ENCODE results near the gene ACER3. TPM values are rescaled to one million over a fixed set of nuclear protein-coding genes. Genes with fewer than 3 reads are reported as not detected.

Gene ACER3
- total RNA-seq, 4 donors from 2014 or later, result 9.3 to 25.7 (median 14.2) TPM

- ATAC-seq, result no peak
- peaks cover 0 to 78% (median 38%) of the 10 kb centered on the region in 3 donors for H3K4me1 ChIP-seq
- no peak for TF ChIP-seq POLR2AphosphoS5 (IDR thresholded peaks at IDR 0.05)
- TF ChIP-seq CTCF (IDR thresholded peaks at IDR 0.05), result no peak
- TF ChIP-seq POLR2A (IDR thresholded peaks at IDR 0.05), result no peak
- no peak for TF ChIP-seq EP300 (IDR thresholded peaks at IDR 0.05)
Measured at GRCh38 chr11:77071671-77072605, 211.2 kb downstream of the ACER3 start.

GRCh38 chr11:77072851-77073327, 212.2 kb downstream of the ACER3 start:
- Histone ChIP-seq H3K27me3 (no peaks in the 10 kb centered on the region), H3K4me1 (peaks cover 0 to 69% (median 38%) of the 10 kb centered on the region in 3 donors)
- ATAC-seq, result no peak

More at GRCh38 chr11:77071671-77072605, 211.2 kb downstream of the ACER3 start:
- H3K4me3 ChIP-seq, result no peak overlapping the region
- no peaks in the 10 kb centered on the region for H3K9me3 ChIP-seq
- no peaks in the 10 kb centered on the region for H3K36me3 ChIP-seq
- H3K27ac ChIP-seq, result peak overlapping the region in 3 of 4 donors; percentile 74 to 81 (median 76)
- 64 to 73% methylated on average over 2 to 6 of the region's 15 CpGs for WGBS, 2 donors (ENCODE audit: low coverage in 1 of 2)
- H3K27me3 ChIP-seq, result no peaks in the 10 kb centered on the region

GRCh38 chr11:77073328-77074001, 212.7 kb downstream of the ACER3 start:
- WGBS, 2 donors (ENCODE audit: low coverage in 1 of 2), result 9 to 20% methylated on average over 2 to 4 of the region's 11 CpGs
- Histone ChIP-seq H3K27me3 (no peaks in the 10 kb centered on the region), H3K4me3 (no peak overlapping the region), H3K4me1 (peaks cover 0 to 64% (median 37%) of the 10 kb centered on the region in 3 donors), H3K36me3 (no peaks in the 10 kb centered on the region), H3K27ac (peak overlapping the region; percentile 73 to 81 (median 75)), H3K9me3 (no peaks in the 10 kb centered on the region)
- TF ChIP-seq POLR2A (IDR thresholded peaks at IDR 0.05) (no peak), POLR2AphosphoS5 (IDR thresholded peaks at IDR 0.05) (peak; percentile 85), CTCF (IDR thresholded peaks at IDR 0.05) (peak in 3 of 4 experiments; percentile 43 to 57 (median 56)), EP300 (IDR thresholded peaks at IDR 0.05) (no peak)
- peak; percentile 98 for ATAC-seq

More at GRCh38 chr11:77072851-77073327, 212.2 kb downstream of the ACER3 start:
- Histone ChIP-seq H3K4me3 (no peak overlapping the region), H3K27ac (peak overlapping the region in 3 of 4 donors; percentile 74 to 81 (median 76)), H3K9me3 (no peaks in the 10 kb centered on the region), H3K36me3 (no peaks in the 10 kb centered on the region)
- WGBS, 2 donors (ENCODE audit: low coverage in 1 of 2), result 25% methylated on average over 2 of the region's 8 CpGs; no CpG with 5 or more reads in 1 of the 2 donors
- no peak for TF ChIP-seq EP300 (IDR thresholded peaks at IDR 0.05)
- TF ChIP-seq POLR2AphosphoS5 (IDR thresholded peaks at IDR 0.05), result no peak
- TF ChIP-seq POLR2A (IDR thresholded peaks at IDR 0.05), result no peak
- TF ChIP-seq CTCF (IDR thresholded peaks at IDR 0.05), result no peak

GRCh38 chr11:77074205-77074604, 213.5 kb downstream of the ACER3 start:
- no peak overlapping the region for H3K4me3 ChIP-seq
- peak overlapping the region; percentile 73 to 81 (median 75) for H3K27ac ChIP-seq
- no peak for ATAC-seq
- H3K4me1 ChIP-seq, result peaks cover 0 to 56% (median 35%) of the 10 kb centered on the region in 3 donors
- H3K36me3 ChIP-seq, result no peaks in the 10 kb centered on the region
- 92 to 100% methylated on average over 2 to 3 of the region's 5 CpGs for WGBS, 2 donors (ENCODE audit: low coverage in 1 of 2)
- no peak for TF ChIP-seq POLR2AphosphoS5 (IDR thresholded peaks at IDR 0.05)
- no peak for TF ChIP-seq CTCF (IDR thresholded peaks at IDR 0.05)
- TF ChIP-seq EP300 (IDR thresholded peaks at IDR 0.05), result no peak
- no peak for TF ChIP-seq POLR2A (IDR thresholded peaks at IDR 0.05)
- H3K9me3 ChIP-seq, result no peaks in the 10 kb centered on the region
- no peaks in the 10 kb centered on the region for H3K27me3 ChIP-seq

Data from gastroesophageal sphincter (tissue), 4 donors.